Measurements from ENCODE around the gene ADGRF3.

- TF ChIP-seq CTCF (IDR thresholded peaks at IDR 0.05): no peak
- TF ChIP-seq EZH2 (IDR thresholded peaks at IDR 0.05): no peak
Measured at GRCh38 chr2:26337298-26337697, 9.3 kb downstream of the ADGRF3 start.
